Urothelium cell line (cell line): ENCODE results near the gene SLC41A3.
A peak's percentile ranks its signal among the peaks of the same experiment; 100 is the strongest.
"Not testable (repeated sequence)": the region's sequence is repeated elsewhere in the genome, so short reads cannot be mapped to it uniquely, and the experiment has no call there.

Experiments
- DNase-seq: peaks from one replicate; pipeline ENCODE4 v3.0.0; 2011; ENCODE audit warnings: low spot score, mixed read lengths
- FAIRE-seq: peaks from 2 replicates; lab custom pipeline; 2011; peaks lifted over from hg19 to GRCh38; lab: Jason Lieb, UNC

Gene SLC41A3

GRCh38 chr3:126084768-126085180 lies 850 bp upstream of the SLC41A3 start:
- no peak for FAIRE-seq
- no peak for DNase-seq

- DNase-seq, result peak; percentile 70
- no peak for FAIRE-seq
Observed at GRCh38 chr3:126083511-126083912, 412 bp downstream of the SLC41A3 start.

- FAIRE-seq (no peak), DNase-seq (no peak)
Observed at GRCh38 chr3:126083138-126083445, 832 bp downstream of the SLC41A3 start.

GRCh38 chr3:126082362-126083137 lies 1.4 kb downstream of the SLC41A3 start:
- DNase-seq (no peak), FAIRE-seq (no peak)

- DNase-seq (peak; percentile 80), FAIRE-seq (peak; percentile 73)
Observed at GRCh38 chr3:126081618-126082361, 2.1 kb downstream of the SLC41A3 start.

- no peak for FAIRE-seq
- no peak for DNase-seq
Observed at GRCh38 chr3:126080970-126081369, 3.0 kb downstream of the SLC41A3 start.

GRCh38 chr3:126078866-126079265 lies 5.1 kb downstream of the SLC41A3 start:
- FAIRE-seq (no peak), DNase-seq (no peak)

- DNase-seq, result no peak
- FAIRE-seq, result no peak
Observed at GRCh38 chr3:126077754-126078153, 6.2 kb downstream of the SLC41A3 start.

- no peak for FAIRE-seq
Observed at GRCh38 chr3:126076140-126076539, 7.8 kb downstream of the SLC41A3 start.

GRCh38 chr3:126070146-126070545 lies 13.8 kb downstream of the SLC41A3 start:
- DNase-seq, result no peak
- no peak for FAIRE-seq

More at GRCh38 chr3:126076140-126076539, 7.8 kb downstream of the SLC41A3 start:
- DNase-seq, result no peak

- no peak for DNase-seq
- no peak for FAIRE-seq
Observed at GRCh38 chr3:126067959-126068358, 16.0 kb downstream of the SLC41A3 start.

GRCh38 chr3:126066676-126067075 lies 17.2 kb downstream of the SLC41A3 start:
- not testable (repeated sequence) for DNase-seq, FAIRE-seq

GRCh38 chr3:126065876-126066275 lies 18.0 kb downstream of the SLC41A3 start:
- FAIRE-seq, result peak; percentile 32
- DNase-seq, result no peak

- FAIRE-seq (no peak), DNase-seq (no peak)
Observed at GRCh38 chr3:126064627-126065258, 19.2 kb downstream of the SLC41A3 start.

- no peak for DNase-seq
- FAIRE-seq, result no peak
Observed at GRCh38 chr3:126063358-126063965, 20.5 kb downstream of the SLC41A3 start.

- FAIRE-seq, result peak; percentile 58
Observed at GRCh38 chr3:126061301-126062032, 22.5 kb downstream of the SLC41A3 start.

GRCh38 chr3:126060613-126061145 lies 23.2 kb downstream of the SLC41A3 start:
- no peak for FAIRE-seq
- DNase-seq, result no peak

More at GRCh38 chr3:126061301-126062032, 22.5 kb downstream of the SLC41A3 start:
- no peak for DNase-seq

GRCh38 chr3:126058666-126059065 lies 25.3 kb downstream of the SLC41A3 start:
- FAIRE-seq (peak; percentile 92), DNase-seq (no peak)

- DNase-seq (no peak), FAIRE-seq (no peak)
Observed at GRCh38 chr3:126057936-126058335, 26.0 kb downstream of the SLC41A3 start.

GRCh38 chr3:126057501-126057819 lies 26.5 kb downstream of the SLC41A3 start:
- FAIRE-seq (no peak), DNase-seq (no peak)
